Measurements from ENCODE around the gene PNPT1. TPM values are rescaled to one million over a fixed set of nuclear protein-coding genes. Genes with fewer than 3 reads are reported as not detected.

Gene PNPT1
- total and polyA plus RNA-seq, 2 of the 13 experiments (the other 11 are each of a cell fraction or from before 2014, with no cell fraction given), result 23.4 to 61.0 TPM

GRCh38 chr2:55636831-55637230 is 56.8 kb downstream of the PNPT1 start:
- no peaks in the 10 kb centered on the region for H3K79me2 ChIP-seq (ENCODE audit: insufficient read depth, low read length)
- 94% methylated on average over 3 of the region's 3 CpGs for WGBS (ENCODE audit: low lambda C conversion rate)
- no peak overlapping the region for H3K4me3 ChIP-seq (replicated peaks in 1 of 3; ENCODE audit: insufficient read depth in 1 of 3, low read depth in 2 of 3, low read length in 3 of 3)
- no peaks in the 10 kb centered on the region for H4K20me1 ChIP-seq (ENCODE audit: insufficient read depth, low read length)
- H2AFZ ChIP-seq (ENCODE audit: low read length), result no peak overlapping the region
- H3K4me1 ChIP-seq (ENCODE audit: insufficient read depth, low read length), result no peaks in the 10 kb centered on the region
- H3K9me3 ChIP-seq (ENCODE audit: low read length), result no peaks in the 10 kb centered on the region
- FAIRE-seq, result no peak
- no peak for TF ChIP-seq SPEN (CRISPR knock-in tag; IDR thresholded peaks at IDR 0.05; ENCODE audit: low read depth)
- no peak for TF ChIP-seq ATF7 (IDR thresholded peaks at IDR 0.05)
- no peak for TF ChIP-seq ATF7 (CRISPR knock-in tag; IDR thresholded peaks at IDR 0.05)
- no peak overlapping the region for H3K27ac ChIP-seq (ENCODE audit: extremely low read length, insufficient read depth, low read length)
- intact Hi-C loops (cut with micrococcal nuclease; ENCODE audit: unreplicated experiment), result no loop called here
- CTCF ChIA-PET (ENCODE audit: low intra/inter-chr PET ratio, low total read pairs), result no interaction called here
- ATAC-seq, result no peak
- no peak for DNase-seq (ENCODE audit: low spot score)
- no peak overlapping the region for H3K9ac ChIP-seq (ENCODE audit: insufficient read depth, low read depth, low read length)
- H3K27me3 ChIP-seq (ENCODE audit: control insufficient read depth in 1 of 2, insufficient read depth in 2 of 2, low read length in 2 of 2), result no peaks in the 10 kb centered on the region
- in situ Hi-C loops (cut with HindIII; ENCODE audit: extremely low pct_ligation_motif_present, low pct_unique_long_range_greater_than_20kb), result no loop called here
- no peak overlapping the region for H3K4me2 ChIP-seq (ENCODE audit: low read depth, low read length)
- peaks cover 4 to 51% of the 10 kb centered on the region in 2 experiments; a peak in 4 of 5 replicates for H3K36me3 ChIP-seq (replicated peaks in 1 of 2; ENCODE audit: control insufficient read depth in 1 of 2, insufficient read depth in 2 of 2, low read length in 2 of 2)
- POLR2A ChIA-PET, result no interaction called here
- no TSS peak for BruUV-seq (replicated peaks)

GRCh38 chr2:55628931-55629330 is 64.7 kb downstream of the PNPT1 start:
- H3K9me3 ChIP-seq (ENCODE audit: low read length), result no peaks in the 10 kb centered on the region
- in situ Hi-C loops (cut with HindIII; ENCODE audit: extremely low pct_ligation_motif_present, low pct_unique_long_range_greater_than_20kb), result no loop called here
- BruUV-seq (replicated peaks), result no TSS peak
- POLR2A ChIA-PET, result interaction anchor here (2.6 kb wide), 1 partner anchor 10 kb away, joined by 17 read pairs; no protein-coding TSS in a partner anchor
- no peak overlapping the region for H3K4me2 ChIP-seq (ENCODE audit: low read depth, low read length)
- peaks cover 3% of the 10 kb centered on the region for H3K79me2 ChIP-seq (ENCODE audit: insufficient read depth, low read length)
- CTCF ChIA-PET (ENCODE audit: low intra/inter-chr PET ratio, low total read pairs), result no interaction called here
- DNase-seq (ENCODE audit: low spot score) (no peak), ATAC-seq (no peak), FAIRE-seq (no peak)
- no peak overlapping the region for H3K9ac ChIP-seq (ENCODE audit: insufficient read depth, low read depth, low read length)
- H3K4me3 ChIP-seq (replicated peaks in 1 of 3; ENCODE audit: insufficient read depth in 1 of 3, low read depth in 2 of 3, low read length in 3 of 3), result no peak overlapping the region
- no peak overlapping the region for H3K27ac ChIP-seq (ENCODE audit: extremely low read length, insufficient read depth, low read length)
- no peaks in the 10 kb centered on the region for H4K20me1 ChIP-seq (ENCODE audit: insufficient read depth, low read length)
- H3K4me1 ChIP-seq (ENCODE audit: insufficient read depth, low read length), result no peaks in the 10 kb centered on the region
- H3K36me3 ChIP-seq (replicated peaks in 1 of 2; ENCODE audit: control insufficient read depth in 1 of 2, insufficient read depth in 2 of 2, low read length in 2 of 2), result 0 out of 5 replicates have a peak, but pooled peaks cover 0 to 3% of the 10 kb centered on the region in 2 experiments
- no peak overlapping the region for H2AFZ ChIP-seq (ENCODE audit: low read length)
- intact Hi-C loops (cut with micrococcal nuclease; ENCODE audit: unreplicated experiment), result no loop called here
- no peaks in the 10 kb centered on the region for H3K27me3 ChIP-seq (ENCODE audit: control insufficient read depth in 1 of 2, insufficient read depth in 2 of 2, low read length in 2 of 2)
- WGBS (ENCODE audit: low lambda C conversion rate), result 100% methylated on average over 2 of the region's 2 CpGs
- TF ChIP-seq HOXD1 (CRISPR knock-in tag; IDR thresholded peaks at IDR 0.05), result no peak
- TF ChIP-seq ZSCAN25 (CRISPR knock-in tag; IDR thresholded peaks at IDR 0.05), result no peak
- TF ChIP-seq ERF (CRISPR knock-in tag; IDR thresholded peaks at IDR 0.05), result no peak
- TF ChIP-seq SMYD3 (CRISPR knock-in tag; IDR thresholded peaks at IDR 0.05), result no peak
- no peak for TF ChIP-seq REXO4 (CRISPR knock-in tag; IDR thresholded peaks at IDR 0.05; ENCODE audit: borderline replicate concordance)
- TF ChIP-seq, protein P1, sequence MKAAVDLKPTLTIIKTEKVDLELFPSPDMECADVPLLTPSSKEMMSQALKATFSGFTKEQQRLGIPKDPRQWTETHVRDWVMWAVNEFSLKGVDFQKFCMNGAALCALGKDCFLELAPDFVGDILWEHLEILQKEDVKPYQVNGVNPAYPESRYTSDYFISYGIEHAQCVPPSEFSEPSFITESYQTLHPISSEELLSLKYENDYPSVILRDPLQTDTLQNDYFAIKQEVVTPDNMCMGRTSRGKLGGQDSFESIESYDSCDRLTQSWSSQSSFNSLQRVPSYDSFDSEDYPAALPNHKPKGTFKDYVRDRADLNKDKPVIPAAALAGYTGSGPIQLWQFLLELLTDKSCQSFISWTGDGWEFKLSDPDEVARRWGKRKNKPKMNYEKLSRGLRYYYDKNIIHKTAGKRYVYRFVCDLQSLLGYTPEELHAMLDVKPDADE (CRISPR knock-in tag; IDR thresholded peaks at IDR 0.05), result no peak
- TF ChIP-seq SMARCE1 (IDR thresholded peaks at IDR 0.05; ENCODE audit: borderline replicate concordance), result no peak
- no peak for TF ChIP-seq CC2D1A (CRISPR knock-in tag; IDR thresholded peaks at IDR 0.05)
- TF ChIP-seq SMAD3 (CRISPR knock-in tag; IDR thresholded peaks at IDR 0.05), result no peak
- TF ChIP-seq XBP1 (CRISPR knock-in tag; IDR thresholded peaks at IDR 0.05), result no peak
- TF ChIP-seq, protein P2, sequence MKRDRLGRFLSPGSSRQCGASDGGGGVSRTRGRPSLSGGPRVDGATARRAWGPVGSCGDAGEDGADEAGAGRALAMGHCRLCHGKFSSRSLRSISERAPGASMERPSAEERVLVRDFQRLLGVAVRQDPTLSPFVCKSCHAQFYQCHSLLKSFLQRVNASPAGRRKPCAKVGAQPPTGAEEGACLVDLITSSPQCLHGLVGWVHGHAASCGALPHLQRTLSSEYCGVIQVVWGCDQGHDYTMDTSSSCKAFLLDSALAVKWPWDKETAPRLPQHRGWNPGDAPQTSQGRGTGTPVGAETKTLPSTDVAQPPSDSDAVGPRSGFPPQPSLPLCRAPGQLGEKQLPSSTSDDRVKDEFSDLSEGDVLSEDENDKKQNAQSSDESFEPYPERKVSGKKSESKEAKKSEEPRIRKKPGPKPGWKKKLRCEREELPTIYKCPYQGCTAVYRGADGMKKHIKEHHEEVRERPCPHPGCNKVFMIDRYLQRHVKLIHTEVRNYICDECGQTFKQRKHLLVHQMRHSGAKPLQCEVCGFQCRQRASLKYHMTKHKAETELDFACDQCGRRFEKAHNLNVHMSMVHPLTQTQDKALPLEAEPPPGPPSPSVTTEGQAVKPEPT (CRISPR knock-in tag; IDR thresholded peaks at IDR 0.05; ENCODE audit: low read depth), result no peak
- TF ChIP-seq, protein P3, sequence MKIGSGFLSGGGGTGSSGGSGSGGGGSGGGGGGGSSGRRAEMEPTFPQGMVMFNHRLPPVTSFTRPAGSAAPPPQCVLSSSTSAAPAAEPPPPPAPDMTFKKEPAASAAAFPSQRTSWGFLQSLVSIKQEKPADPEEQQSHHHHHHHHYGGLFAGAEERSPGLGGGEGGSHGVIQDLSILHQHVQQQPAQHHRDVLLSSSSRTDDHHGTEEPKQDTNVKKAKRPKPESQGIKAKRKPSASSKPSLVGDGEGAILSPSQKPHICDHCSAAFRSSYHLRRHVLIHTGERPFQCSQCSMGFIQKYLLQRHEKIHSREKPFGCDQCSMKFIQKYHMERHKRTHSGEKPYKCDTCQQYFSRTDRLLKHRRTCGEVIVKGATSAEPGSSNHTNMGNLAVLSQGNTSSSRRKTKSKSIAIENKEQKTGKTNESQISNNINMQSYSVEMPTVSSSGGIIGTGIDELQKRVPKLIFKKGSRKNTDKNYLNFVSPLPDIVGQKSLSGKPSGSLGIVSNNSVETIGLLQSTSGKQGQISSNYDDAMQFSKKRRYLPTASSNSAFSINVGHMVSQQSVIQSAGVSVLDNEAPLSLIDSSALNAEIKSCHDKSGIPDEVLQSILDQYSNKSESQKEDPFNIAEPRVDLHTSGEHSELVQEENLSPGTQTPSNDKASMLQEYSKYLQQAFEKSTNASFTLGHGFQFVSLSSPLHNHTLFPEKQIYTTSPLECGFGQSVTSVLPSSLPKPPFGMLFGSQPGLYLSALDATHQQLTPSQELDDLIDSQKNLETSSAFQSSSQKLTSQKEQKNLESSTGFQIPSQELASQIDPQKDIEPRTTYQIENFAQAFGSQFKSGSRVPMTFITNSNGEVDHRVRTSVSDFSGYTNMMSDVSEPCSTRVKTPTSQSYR (CRISPR knock-in tag; IDR thresholded peaks at IDR 0.05; ENCODE audit: borderline replicate concordance), result no peak
